Activated CD8-positive, alpha-beta T cell treated with anti-CD3 and anti-CD28 coated beads for 36 hours (primary cell): Measurements from ENCODE around the gene DOK5. TPM values are rescaled to one million over a fixed set of nuclear protein-coding genes. Genes with fewer than 3 reads are reported as not detected.

ENCODE experiments used
- ATAC-seq: fragments of 200-7000 bp; cut with Tn5 transposase; one replicate; pipeline ENCODE4 v1.10.0; 2021; ENCODE audit warnings: mild to moderate bottlenecking, moderate library complexity
- CTCF ChIA-PET: fragments of 350-600 bp; sonication (Branson Sonifier 250); formaldehyde crosslinking; loops from one replicate; lab custom pipeline; 2021; ENCODE audit warnings: antibody characterized with exemption; lab: Charles Lee
- POLR2A ChIA-PET: fragments of 350-600 bp; sonication (Branson Sonifier 250); formaldehyde crosslinking; loops from one replicate; lab custom pipeline; 2021; ENCODE audit warnings: antibody characterized with exemption; lab: Charles Lee
- DNase-seq: peaks from one replicate; pipeline ENCODE4 v3.0.0-alpha.2; 2020
- H3K27ac Mint-ChIP-seq: one replicate; pipeline ENCODE4 v1.8.0; 2021; ENCODE audit warnings: mild to moderate bottlenecking, mixed read lengths
- H3K27me3 Mint-ChIP-seq: one replicate; pipeline ENCODE4 v1.8.0; 2021; ENCODE audit warnings: mixed read lengths
- H3K36me3 Mint-ChIP-seq: one replicate; pipeline ENCODE4 v1.8.0; 2021; ENCODE audit warnings: low read depth, mixed read lengths
- H3K4me1 Mint-ChIP-seq: one replicate; pipeline ENCODE4 v1.8.0; 2021; ENCODE audit warnings: low read depth, mixed read lengths
- H3K4me3 Mint-ChIP-seq: one replicate; pipeline ENCODE4 v1.8.0; 2021; ENCODE audit warnings: mild to moderate bottlenecking, moderate library complexity, mixed read lengths
- H3K9me3 Mint-ChIP-seq: one replicate; pipeline ENCODE4 v1.8.0; 2021; ENCODE audit warnings: mixed read lengths
- intact Hi-C: fragments of 100-400 bp; cut with micrococcal nuclease; formaldehyde crosslinking; loops from one replicate; pipeline ENCODE4 v1.10.0; 2022
- total RNA-seq, 2 experiments: library from RNA; stranded (reverse); gene quantifications; one replicate each; pipeline ENCODE4 v1.2.3, GENCODE V29; 2021
- TF ChIP-seq, protein P1 (sequence below): fragments of 200-600 bp; IDR thresholded peaks from one replicate; pipeline ENCODE4 v1.8.0; 2022; ENCODE audit warnings: antibody characterized with exemption, mild to moderate bottlenecking

Gene DOK5
- total RNA-seq, 2 experiments from 2014 or later, result 1.3 to 1.4 TPM

DNA sequence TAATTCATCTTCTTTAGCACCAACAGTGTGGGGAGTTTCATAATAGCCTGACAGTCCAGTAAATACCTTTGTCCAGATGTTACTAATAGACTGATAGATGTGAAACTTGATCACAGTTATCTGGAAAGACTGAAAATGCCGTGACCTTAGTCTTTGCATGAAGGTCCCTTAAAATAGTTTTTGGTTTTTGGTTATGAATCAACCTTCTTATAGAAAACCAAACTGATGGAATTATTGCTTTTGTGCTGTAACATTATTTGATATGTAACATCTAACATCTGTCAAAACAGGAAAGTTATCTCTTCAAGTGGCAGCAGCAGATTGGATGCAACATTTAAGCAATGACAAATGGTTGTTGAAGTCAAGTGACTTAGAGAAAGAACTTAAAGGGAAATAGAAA, 190.4 kb downstream of the DOK5 start:
- ChIA-PET POLR2A (no interaction called here), CTCF (no interaction called here)
- Mint-ChIP-seq H3K27me3 (peaks cover 21% of the 10 kb centered on the region), H3K27ac (no peak overlapping the region), H3K4me3 (no peak overlapping the region), H3K9me3 (no peaks in the 10 kb centered on the region), H3K36me3 (no peaks in the 10 kb centered on the region), H3K4me1 (no peaks in the 10 kb centered on the region)
- intact Hi-C loops, result no loop called here
- TF ChIP-seq, protein P1, sequence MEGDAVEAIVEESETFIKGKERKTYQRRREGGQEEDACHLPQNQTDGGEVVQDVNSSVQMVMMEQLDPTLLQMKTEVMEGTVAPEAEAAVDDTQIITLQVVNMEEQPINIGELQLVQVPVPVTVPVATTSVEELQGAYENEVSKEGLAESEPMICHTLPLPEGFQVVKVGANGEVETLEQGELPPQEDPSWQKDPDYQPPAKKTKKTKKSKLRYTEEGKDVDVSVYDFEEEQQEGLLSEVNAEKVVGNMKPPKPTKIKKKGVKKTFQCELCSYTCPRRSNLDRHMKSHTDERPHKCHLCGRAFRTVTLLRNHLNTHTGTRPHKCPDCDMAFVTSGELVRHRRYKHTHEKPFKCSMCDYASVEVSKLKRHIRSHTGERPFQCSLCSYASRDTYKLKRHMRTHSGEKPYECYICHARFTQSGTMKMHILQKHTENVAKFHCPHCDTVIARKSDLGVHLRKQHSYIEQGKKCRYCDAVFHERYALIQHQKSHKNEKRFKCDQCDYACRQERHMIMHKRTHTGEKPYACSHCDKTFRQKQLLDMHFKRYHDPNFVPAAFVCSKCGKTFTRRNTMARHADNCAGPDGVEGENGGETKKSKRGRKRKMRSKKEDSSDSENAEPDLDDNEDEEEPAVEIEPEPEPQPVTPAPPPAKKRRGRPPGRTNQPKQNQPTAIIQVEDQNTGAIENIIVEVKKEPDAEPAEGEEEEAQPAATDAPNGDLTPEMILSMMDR, result no peak
- ATAC-seq, result no peak
- no peak for DNase-seq

DNA sequence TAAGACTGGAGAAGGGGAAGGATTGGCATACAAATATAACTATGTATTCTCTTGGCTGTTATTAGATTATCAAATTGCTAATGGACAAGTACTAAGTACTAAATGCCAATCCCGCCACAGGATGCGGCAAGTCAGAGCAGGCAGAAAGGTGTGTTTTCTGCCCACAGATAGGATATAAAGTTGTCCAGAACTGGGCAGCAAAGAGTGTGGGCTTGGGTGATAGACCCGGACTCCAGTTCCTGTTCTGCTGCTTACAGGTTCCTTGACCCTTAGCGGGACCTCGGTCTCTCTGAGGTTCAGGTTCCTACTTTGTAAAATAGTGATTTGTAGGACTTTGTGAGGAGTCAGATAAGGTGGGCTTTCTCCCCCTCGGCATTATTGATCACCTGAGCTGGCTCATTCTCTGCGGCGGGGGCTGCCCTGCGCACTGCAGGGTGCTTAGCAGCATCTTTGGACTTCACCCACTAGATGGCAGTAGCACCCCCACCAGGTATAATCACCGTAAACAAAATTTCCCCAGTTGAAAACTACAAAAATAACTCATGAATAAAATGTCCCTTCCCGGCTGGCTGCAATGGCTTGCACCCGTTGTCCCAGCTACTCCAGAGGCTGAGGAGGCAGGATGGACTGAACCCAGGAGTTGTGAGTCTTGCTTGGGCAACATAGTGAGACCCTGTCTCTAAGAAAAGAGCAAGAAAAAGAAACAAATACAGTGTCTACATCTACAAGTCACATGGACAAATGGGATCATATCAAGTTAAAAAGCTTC, 193.1 kb downstream of the DOK5 start:
- H3K4me3 Mint-ChIP-seq, result no peak overlapping the region
- peak; percentile 58 for ATAC-seq
- intact Hi-C loops, result no loop called here
- peaks cover 16% of the 10 kb centered on the region for H3K27me3 Mint-ChIP-seq
- DNase-seq, result peak; percentile 39
- H3K27ac Mint-ChIP-seq, result no peak overlapping the region
- H3K4me1 Mint-ChIP-seq, result no peaks in the 10 kb centered on the region
- TF ChIP-seq, protein P1, result peak; percentile 74
- POLR2A ChIA-PET, result interaction anchor here (0.6 kb wide), 1 partner anchor 16 kb away, joined by 3 read pairs; no protein-coding TSS in a partner anchor
- CTCF ChIA-PET, result interaction anchor here (0.9 to 2.2 kb wide), 6 partner anchors 9 to 1713 kb away, joined by 3 to 6 read pairs (median 4); no protein-coding TSS in a partner anchor
- no peaks in the 10 kb centered on the region for H3K9me3 Mint-ChIP-seq
- H3K36me3 Mint-ChIP-seq, result no peaks in the 10 kb centered on the region

GRCh38 chr20:54669040-54669363, 193.6 kb downstream of the DOK5 start:
- no peaks in the 10 kb centered on the region for H3K9me3 Mint-ChIP-seq
- TF ChIP-seq, protein P1, result no peak
- H3K4me1 Mint-ChIP-seq, result no peaks in the 10 kb centered on the region
- intact Hi-C loops, result no loop called here
- CTCF ChIA-PET, result interaction anchor here (1.0 to 2.2 kb wide), 5 partner anchors 10 to 1714 kb away, joined by 3 to 6 read pairs (median 4); no protein-coding TSS in a partner anchor
- peaks cover 12% of the 10 kb centered on the region for H3K27me3 Mint-ChIP-seq
- H3K36me3 Mint-ChIP-seq, result no peaks in the 10 kb centered on the region
- no peak overlapping the region for H3K4me3 Mint-ChIP-seq
- no peak for DNase-seq
- POLR2A ChIA-PET, result interaction anchor here (0.6 kb wide), 1 partner anchor 15 kb away, joined by 3 read pairs; no protein-coding TSS in a partner anchor
- ATAC-seq, result no peak
- H3K27ac Mint-ChIP-seq, result no peak overlapping the region

DNA sequence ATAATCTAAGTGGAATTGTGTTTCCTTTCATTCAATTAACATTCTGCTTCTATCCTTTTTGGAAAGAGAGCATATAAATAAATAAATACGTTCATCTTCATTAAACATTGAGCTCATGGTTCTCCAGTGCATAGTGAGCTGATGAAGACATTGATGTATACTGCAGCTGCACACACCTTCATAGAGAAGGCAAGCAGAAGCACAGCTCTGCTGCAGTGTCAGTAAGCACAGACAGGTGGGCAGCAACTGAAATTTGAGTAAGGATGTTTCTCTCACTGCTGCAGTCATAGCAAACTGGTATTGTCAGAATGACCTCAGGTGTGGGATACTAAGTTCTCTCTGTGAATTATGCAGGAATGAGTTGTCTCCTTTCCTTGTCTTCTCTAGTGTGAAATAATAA, 202.9 kb downstream of the DOK5 start:
- Mint-ChIP-seq H3K27me3 (peaks cover 9% of the 10 kb centered on the region), H3K4me1 (no peaks in the 10 kb centered on the region), H3K9me3 (no peaks in the 10 kb centered on the region), H3K4me3 (no peak overlapping the region), H3K36me3 (no peaks in the 10 kb centered on the region), H3K27ac (no peak overlapping the region)
- no peak for ATAC-seq
- TF ChIP-seq, protein P1, result no peak
- ChIA-PET CTCF (interaction anchor here (0.6 kb wide), 1 partner anchor 1226 kb away, joined by 3 read pairs; no protein-coding TSS in a partner anchor), POLR2A (no interaction called here)
- no peak for DNase-seq
- intact Hi-C loops, result no loop called here

DNA sequence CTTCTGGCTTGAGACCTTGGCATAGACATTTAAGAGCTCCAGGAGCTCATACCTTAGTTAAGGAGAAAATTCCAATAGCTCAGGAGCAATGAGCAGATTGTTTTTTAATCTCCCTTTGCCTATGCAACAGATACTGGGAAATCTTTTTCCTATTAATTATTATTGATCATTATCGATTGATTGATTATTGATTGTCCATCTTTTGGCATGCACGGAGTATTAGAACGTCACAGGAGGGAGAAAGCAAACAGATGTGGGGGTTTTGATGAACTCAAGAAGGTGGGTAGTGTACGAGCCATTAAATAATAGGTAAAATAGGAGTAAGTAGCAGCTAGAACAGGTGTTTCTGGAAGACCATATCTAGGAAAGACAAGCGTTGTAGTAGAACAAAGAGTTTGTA, 205.0 kb downstream of the DOK5 start:
- ChIA-PET POLR2A (no interaction called here), CTCF (interaction anchor here (0.6 to 2.0 kb wide), 2 partner anchors 12 to 1678 kb away, joined by 3 to 6 read pairs; partner anchors contain the start of gene FAM210B)
- H3K9me3 Mint-ChIP-seq, result no peaks in the 10 kb centered on the region
- H3K27me3 Mint-ChIP-seq, result peaks cover 18% of the 10 kb centered on the region
- ATAC-seq, result no peak
- DNase-seq, result no peak
- H3K36me3 Mint-ChIP-seq, result no peaks in the 10 kb centered on the region
- no peaks in the 10 kb centered on the region for H3K4me1 Mint-ChIP-seq
- TF ChIP-seq, protein P1, result no peak
- intact Hi-C loops, result no loop called here
- no peak overlapping the region for H3K27ac Mint-ChIP-seq
- H3K4me3 Mint-ChIP-seq, result no peak overlapping the region
